GM18505 (cell line): ENCODE data around the gene HSBP1.

Experiments
- ATAC-seq: cut with Tn5 transposase; IDR thresholded peaks from one replicate; pipeline ENCODE4 v1.9.1; 2021; ENCODE audit not compliant: unreplicated experiment
- POLR2A ChIP-seq: IDR thresholded peaks from 4 replicates; pipeline ENCODE4 v1.6.1; 2011; ENCODE audit warnings: borderline replicate concordance; ENCODE audit not compliant: insufficient read depth, insufficient read length; ENCODE audit errors: extremely low read depth

The HSBP1 gene

GRCh38 chr16:83813823-83814658 lies 6.3 kb downstream of the HSBP1 start:
- no peak for ATAC-seq
- no peak for TF ChIP-seq POLR2A

- no peak for ATAC-seq
- TF ChIP-seq POLR2A = no peak
Measured at GRCh38 chr16:83814659-83814985, 6.8 kb downstream of the HSBP1 start.

GRCh38 chr16:83817022-83817421 lies 9.2 kb downstream of the HSBP1 start:
- TF ChIP-seq POLR2A = no peak
- ATAC-seq = no peak

GRCh38 chr16:83818276-83818675 lies 10.5 kb downstream of the HSBP1 start:
- no peak for TF ChIP-seq POLR2A
- no peak for ATAC-seq

- ATAC-seq = no peak
- no peak for TF ChIP-seq POLR2A
Measured at GRCh38 chr16:83819361-83819760, 11.6 kb downstream of the HSBP1 start.

- ATAC-seq = no peak
- TF ChIP-seq POLR2A = no peak
Measured at GRCh38 chr16:83826146-83826913, 18.6 kb downstream of the HSBP1 start.

- TF ChIP-seq POLR2A = no peak
- ATAC-seq = no peak
Measured at GRCh38 chr16:83830091-83830768, 22.5 kb downstream of the HSBP1 start.

GRCh38 chr16:83830769-83831455 lies 23.1 kb downstream of the HSBP1 start:
- no peak for TF ChIP-seq POLR2A
- ATAC-seq = no peak

GRCh38 chr16:83831456-83831987 lies 23.7 kb downstream of the HSBP1 start:
- no peak for TF ChIP-seq POLR2A
- no peak for ATAC-seq

GRCh38 chr16:83833921-83834320 lies 26.1 kb downstream of the HSBP1 start:
- no peak for ATAC-seq
- TF ChIP-seq POLR2A = no peak

- TF ChIP-seq POLR2A = no peak
- ATAC-seq = no peak
Measured at GRCh38 chr16:83835586-83836566, 28.1 kb downstream of the HSBP1 start.

- TF ChIP-seq POLR2A = no peak
- ATAC-seq = no peak
Measured at GRCh38 chr16:83837566-83837965, 29.8 kb downstream of the HSBP1 start.
